Measurements from ENCODE around the gene SDC3.
"Not testable (repeated sequence)": the region's sequence is repeated elsewhere in the genome, so short reads cannot be mapped to it uniquely, and the experiment has no call there.

Gene SDC3, protein sequence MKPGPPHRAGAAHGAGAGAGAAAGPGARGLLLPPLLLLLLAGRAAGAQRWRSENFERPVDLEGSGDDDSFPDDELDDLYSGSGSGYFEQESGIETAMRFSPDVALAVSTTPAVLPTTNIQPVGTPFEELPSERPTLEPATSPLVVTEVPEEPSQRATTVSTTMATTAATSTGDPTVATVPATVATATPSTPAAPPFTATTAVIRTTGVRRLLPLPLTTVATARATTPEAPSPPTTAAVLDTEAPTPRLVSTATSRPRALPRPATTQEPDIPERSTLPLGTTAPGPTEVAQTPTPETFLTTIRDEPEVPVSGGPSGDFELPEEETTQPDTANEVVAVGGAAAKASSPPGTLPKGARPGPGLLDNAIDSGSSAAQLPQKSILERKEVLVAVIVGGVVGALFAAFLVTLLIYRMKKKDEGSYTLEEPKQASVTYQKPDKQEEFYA

GRCh38 chr1:30908696-30909364 lies at the start of gene SDC3:
Gene SDC3 (minus strand): TSS chr1:30908758. CDS start chr1:30908586, 172 bp downstream.
- no peak for DNase-seq

DNA sequence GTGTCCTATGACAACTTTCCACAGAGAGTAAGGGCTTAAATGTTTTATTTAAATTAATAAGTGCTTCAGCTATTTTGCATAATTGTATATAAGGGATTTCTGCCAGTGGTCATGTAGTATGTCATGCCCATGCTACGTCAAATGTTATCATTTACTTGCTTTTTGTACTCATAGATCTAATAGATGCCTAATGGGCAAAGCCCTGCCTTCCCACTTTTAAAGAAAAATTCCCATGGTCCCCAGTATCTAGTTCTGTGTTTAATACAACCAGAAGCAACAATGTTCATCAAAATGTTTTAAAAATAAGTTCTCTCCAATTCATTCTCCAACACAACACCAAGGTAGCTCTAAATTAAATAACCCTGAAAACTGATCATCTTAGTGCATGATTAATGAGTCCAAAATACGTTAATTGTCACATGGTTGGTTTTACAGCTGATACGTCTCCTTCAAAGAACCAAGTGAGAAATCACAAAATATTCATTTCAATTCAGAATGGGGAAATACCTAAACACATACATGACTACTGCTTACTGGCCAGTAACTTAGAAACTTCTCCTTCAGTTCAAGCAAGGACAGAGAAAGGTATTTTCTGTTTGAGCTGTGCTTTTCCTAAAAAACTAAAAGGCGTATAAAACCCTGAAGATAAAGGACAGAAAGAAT lies 49.1 kb upstream of the SDC3 start:
- DNase-seq, result no peak

- DNase-seq, result no peak
These were observed 47.0 kb upstream of the SDC3 start for GRCh38 chr1:30955448-30956015.

DNA sequence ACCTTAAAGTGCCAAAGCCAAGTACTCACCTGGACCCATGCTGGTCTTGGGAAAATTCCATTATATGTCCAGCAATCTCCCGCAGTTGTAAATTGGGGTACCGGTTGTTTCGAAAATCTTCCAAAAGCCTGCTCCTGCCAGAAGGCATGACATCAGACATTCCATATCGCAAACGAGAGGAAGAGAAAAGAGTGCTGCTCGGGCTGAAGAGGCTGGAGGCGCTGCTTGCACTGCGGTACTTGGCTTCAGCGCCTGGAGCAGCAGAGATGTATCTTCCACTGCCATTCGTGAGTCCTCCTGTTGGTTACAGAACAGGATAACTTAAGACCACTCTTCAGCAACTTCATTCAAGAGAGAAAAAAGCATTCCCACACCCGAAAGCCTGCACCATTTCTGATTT lies 45.1 kb upstream of the SDC3 start:
- DNase-seq, result no peak

GRCh38 chr1:30952098-30952497 lies 43.5 kb upstream of the SDC3 start:
- DNase-seq, result no peak

GRCh38 chr1:30950700-30951099 lies 42.1 kb upstream of the SDC3 start:
- no peak for DNase-seq

DNA sequence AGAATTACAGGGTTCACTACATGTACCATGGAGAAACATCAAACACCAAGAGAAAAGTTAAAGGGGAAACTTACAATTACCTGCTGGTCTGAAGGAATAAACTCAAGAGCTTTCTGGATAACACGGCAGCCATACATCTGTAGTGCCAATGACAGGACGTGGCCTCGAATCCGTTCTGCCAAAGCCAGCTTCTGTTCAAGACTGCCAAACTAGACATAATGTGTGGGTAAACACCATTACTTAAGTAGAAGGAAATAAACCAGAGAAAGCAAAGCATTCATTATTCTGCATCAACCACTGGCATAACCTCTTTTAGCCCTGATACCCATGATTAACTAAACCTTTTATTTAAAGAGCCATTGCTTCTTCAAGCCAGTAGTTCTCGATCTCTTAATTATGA lies 41.5 kb upstream of the SDC3 start:
- DNase-seq, result no peak

- not testable (repeated sequence) for DNase-seq
These were observed 40.9 kb upstream of the SDC3 start for GRCh38 chr1:30949487-30949838.

GRCh38 chr1:30948813-30949486 lies 40.4 kb upstream of the SDC3 start:
- DNase-seq, result not testable (repeated sequence)

DNA sequence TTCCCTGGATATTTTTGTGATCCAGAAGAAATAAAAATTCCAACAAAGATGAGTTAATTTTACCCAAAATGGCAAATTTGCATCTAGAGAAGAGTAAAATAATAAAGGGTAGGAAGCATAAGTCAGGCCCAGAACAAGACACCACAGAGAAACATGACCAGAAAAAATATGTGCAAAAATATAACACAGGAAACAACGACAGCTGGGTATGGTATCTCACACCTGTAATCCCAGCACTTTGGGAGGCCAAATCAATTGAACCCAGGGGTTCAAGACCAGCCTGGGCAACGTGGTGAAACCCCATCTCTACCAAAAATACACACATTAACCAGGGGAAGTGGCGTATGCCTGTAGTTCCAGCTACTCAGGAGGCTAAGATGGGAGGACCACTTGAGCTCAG lies 39.7 kb upstream of the SDC3 start:
- no peak for DNase-seq

GRCh38 chr1:30947212-30947611 lies 38.7 kb upstream of the SDC3 start:
- no peak for DNase-seq

DNA sequence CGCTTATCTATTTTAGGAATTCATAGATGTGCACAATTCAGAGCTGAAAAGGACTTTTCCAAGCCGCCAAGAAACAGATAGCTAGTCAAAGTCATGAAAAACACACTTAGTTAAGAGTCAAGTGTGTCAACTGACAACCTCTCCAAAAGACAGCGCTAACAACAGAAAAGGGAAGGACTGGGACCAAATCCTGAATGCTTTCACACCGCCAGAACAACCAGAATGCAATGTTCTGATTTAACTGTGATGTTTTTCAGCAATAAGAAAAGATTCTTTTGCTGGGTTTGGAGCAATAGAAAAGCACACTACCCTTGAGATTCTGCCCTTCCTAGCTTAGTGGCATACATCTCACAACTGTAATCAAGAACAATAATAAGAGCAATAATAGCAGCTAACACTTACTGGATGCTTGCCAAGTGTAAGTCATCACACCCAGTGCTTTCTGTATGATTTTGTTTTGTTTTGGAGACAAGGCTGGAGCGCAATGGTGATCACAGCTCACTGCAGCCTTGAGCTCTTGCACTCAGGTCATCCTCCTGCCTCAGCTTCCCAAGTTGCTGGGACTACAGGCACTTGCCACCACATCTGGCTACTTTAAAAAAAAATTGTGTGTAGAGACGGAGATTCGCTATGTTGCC lies 33.9 kb upstream of the SDC3 start:
- DNase-seq, result no peak

- no peak for DNase-seq
These were observed 32.0 kb upstream of the SDC3 start for GRCh38 chr1:30940541-30940940.

DNA sequence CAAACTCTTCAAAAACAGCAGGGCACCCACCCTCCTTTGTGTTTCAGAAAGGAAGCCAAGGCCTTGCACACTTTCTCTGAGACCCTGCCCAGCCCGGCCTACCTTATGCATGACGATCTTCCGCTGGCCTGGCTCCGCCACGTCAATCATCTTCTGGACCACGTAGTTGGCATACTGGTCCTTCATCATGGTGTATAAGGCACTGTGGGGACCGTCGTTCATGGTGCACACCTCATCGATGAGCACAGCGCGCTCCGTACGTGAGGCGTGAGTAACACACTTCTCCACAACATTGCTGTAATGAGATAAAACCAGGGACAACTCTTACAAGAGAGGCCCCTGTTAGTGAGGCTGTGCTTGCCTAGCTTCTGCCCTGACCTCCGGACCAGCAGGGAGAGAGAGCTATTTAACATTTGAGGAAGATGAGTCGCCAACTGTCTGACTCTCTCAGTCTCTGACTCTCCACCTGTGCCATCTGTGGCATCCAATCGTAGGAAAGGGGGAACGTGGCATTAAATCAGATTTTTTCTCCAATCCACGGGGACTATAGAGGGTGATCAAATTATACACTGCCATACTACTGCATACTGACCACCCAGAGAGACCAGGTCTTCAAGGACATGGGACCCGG lies 28.1 kb upstream of the SDC3 start:
- DNase-seq, result no peak

DNA sequence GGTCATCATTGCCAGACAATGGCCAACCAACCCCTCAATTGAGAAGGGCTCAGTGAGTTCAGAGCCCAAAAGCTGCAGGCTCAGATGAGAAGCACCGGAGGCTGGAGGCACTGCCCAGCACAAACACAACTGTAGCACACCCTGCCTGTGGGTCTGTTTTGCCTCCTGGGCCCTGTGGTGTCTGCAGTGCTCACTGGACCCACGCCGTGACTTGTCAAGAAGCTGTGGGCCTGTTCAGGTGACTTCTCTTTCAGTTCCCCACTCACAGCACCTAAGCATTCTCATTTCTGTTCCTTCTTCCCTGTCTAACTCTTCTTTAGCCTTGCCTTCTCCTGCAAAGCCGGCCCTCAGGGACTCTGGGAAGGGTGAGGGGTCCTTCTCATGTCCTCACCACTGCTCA lies 27.2 kb upstream of the SDC3 start:
- DNase-seq, result not testable (repeated sequence)

- DNase-seq, result no peak
These were observed 26.1 kb upstream of the SDC3 start for GRCh38 chr1:30934613-30935012.

GRCh38 chr1:30933874-30934252 lies 25.3 kb upstream of the SDC3 start:
- DNase-seq, result no peak

GRCh38 chr1:30930631-30931173 lies 22.1 kb upstream of the SDC3 start:
- DNase-seq, result no peak

DNA sequence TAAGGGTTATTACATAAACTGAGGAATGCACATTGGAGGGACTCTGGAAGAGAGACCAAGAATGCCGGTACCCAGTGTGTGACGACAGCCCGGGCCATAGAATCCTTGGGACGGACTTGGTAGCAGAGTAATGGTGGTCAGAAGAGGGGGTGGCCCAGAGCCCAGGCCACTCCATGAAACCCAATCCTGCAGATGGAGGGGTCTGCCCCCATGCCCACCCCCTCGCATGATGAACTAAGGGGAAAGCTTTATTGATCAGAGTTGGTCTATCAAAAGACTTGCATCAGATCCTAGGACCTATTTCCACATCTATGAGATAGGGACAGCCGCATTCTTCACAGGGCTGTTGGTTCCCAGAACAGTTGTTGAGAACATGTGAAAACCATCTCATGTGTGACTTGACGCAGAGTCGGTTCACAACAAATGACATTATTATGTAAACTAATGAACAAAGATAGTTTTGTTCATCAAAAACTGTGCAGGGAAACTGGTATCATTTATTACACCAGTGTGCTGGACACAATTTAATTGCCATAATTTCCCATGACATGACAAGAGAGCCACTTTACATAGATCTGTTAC lies 21.5 kb upstream of the SDC3 start:
- DNase-seq, result no peak

GRCh38 chr1:30929135-30929889 lies 20.8 kb upstream of the SDC3 start:
- peak; percentile 28 for DNase-seq

DNA sequence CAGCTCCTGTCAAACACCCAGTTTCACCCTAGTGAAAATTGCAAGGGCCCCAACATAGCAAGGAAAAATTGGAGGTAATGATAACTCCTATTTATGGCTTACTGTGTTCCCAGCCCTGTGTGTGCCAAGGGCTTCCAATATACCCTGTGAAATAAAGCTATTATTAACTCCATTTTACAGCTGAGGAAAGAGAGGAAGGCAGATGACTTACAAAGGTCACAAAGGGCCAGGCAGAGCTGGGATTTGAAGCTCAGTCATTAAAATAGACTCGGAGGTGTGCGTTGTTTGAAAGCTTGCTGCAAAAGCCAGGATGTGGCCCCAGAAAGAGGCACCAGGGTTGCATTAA lies 20.2 kb upstream of the SDC3 start:
- no peak for DNase-seq

Data from NCI-H1694 (cell line).